AG10803 (cell line): Measurements from ENCODE around the gene PHACTR1.

Source experiments
- DNase-seq: peaks from one replicate; pipeline ENCODE4 v3.0.0; 2010; ENCODE audit warnings: low read depth
- H3K4me3 ChIP-seq: 2 replicates; pipeline ENCODE4 v1.5.1; 2011; ENCODE audit warnings: mild to moderate bottlenecking, low read length, control low read depth
- CTCF ChIP-seq: conservative IDR thresholded peaks from 2 replicates; pipeline ENCODE4 v1.5.1; 2011; ENCODE audit warnings: mild to moderate bottlenecking, low read length, control low read depth, inconsistent platforms

PHACTR1 gene

GRCh38 chr6:13212538-13212937 is 496.0 kb downstream of the PHACTR1 start:
- TF ChIP-seq CTCF, result no peak
- no peak overlapping the region for H3K4me3 ChIP-seq
- no peak for DNase-seq

DNA sequence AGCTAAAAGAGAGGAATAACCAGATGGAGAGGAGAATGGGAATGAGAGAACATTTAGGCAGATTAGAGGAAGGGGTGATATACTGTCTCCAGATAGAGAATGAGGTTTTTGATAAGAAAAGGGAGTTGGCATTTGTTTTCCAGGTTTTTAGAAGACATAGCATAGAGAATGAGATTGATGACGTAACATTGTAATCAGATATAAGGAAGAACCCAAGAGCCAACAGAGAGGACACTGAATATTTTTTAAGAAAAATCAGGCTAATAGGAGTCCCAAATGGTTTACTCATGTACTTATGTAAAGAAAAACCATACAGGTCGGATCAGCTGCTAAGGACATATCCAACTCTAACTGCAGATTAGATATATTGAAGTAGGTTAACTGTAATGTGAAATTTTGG is 498.8 kb downstream of the PHACTR1 start:
- H3K4me3 ChIP-seq, result no peak overlapping the region
- no peak for DNase-seq
- TF ChIP-seq CTCF, result no peak

DNA sequence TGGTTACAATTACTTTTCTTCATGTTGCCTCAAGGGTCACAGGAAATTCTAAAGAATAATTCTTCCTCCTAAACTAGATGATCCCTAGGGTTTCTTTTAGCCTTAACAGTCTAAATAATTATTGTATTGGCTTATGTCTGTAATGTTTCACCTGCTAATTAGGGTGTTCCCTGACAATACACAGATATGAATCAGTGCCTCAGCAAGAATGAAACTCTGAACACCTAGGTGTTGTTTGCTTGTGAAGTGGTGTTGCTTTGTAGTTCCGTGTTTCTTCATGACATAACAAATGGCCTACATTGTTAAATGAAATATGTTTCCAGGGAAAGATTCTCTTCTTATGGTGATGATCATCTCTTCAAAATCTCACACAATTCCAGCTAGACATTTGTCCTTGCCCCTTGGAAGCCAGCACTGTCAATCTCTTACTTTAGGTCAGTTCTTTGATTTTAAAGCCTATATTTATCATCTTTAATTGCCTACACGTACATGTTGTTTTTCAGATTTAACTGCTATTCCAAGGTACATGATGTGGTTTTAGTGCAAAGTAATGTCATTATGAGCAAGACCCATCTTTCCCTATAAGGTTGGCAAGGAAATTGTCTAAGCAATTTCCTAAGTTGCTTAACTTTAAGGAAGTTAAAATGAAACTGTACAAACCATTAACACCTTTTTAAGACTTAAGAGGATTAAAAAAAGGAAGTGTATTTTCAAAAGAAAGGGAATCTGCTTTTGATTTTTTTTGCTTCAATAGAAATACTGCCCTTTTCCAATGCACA is 499.9 kb downstream of the PHACTR1 start:
- no peak for TF ChIP-seq CTCF
- H3K4me3 ChIP-seq, result no peak overlapping the region
- no peak for DNase-seq

DNA sequence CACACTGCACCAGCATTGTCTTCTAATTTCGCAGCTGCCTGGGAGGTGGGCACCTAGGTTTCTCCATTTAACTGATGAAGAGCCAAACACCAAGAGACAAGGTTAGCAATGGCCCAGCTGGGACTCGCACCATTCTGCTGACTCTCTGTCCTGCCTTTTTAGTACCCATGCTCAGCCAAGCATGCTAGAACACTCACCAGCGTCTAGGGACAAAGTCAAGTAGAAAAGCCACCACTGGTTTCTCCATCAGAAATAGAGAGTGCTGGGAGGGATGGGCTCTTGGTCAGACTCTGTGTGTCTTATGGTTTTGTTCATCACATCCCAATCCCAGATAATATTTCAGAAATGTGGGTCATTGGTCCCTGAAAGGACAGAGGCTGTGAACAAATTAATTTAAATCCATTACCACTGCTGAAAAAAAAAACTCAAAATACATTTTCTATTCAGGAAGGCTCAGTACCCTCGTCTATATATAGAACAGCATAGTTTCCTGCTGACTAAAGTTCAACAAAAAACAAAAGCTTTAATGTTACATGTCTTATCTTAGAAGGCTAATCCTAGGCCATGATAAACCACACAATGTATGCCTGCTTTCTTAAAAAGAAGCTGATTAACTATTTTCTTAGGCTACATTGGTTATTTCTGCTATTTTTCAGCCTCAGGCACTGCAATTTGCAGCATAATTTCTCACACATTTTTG is 500.8 kb downstream of the PHACTR1 start:
- no peak for TF ChIP-seq CTCF
- DNase-seq, result peak; percentile 8
- no peak overlapping the region for H3K4me3 ChIP-seq

DNA sequence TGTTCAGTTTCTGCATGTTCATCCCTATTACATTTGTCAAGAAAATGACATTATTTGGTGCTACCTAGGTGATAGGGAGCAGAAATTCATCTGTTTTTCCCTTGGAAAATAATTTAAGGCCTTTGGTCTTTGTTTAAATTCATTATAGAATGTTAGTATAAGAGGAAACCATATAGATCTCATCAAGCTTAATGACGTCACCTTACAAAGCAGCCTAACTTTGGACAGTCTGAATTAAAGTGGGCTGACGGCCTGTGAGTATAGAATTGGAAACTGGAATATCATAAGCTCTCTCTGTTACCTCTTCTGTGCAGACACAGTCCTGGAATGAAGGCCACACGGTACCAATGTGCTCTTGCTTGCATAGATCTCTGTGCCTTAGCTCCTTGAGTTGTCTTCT is 503.7 kb downstream of the PHACTR1 start:
- no peak for TF ChIP-seq CTCF
- no peak overlapping the region for H3K4me3 ChIP-seq
- no peak for DNase-seq

DNA sequence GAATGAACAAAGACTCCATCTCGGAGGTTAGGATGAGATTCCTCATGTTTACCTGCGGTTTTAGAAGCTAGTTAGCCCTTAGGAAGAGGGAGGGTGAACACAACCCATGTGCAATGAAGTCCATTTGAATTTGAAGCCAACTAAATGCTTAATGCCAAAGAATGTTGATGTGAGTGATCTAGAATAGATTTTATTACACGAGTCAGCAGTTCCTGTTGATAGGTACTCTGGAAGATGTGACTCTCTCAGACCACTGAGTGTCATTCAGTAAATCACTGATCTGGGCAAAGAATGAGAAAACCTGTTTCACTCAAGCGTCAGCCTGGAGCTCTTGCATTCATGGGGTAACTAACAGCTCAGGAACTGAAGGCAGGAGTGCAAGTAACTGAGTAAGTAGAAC is 505.5 kb downstream of the PHACTR1 start:
- H3K4me3 ChIP-seq, result no peak overlapping the region

More for the DNA sequence above, 505.5 kb downstream of the PHACTR1 start:
- no peak for TF ChIP-seq CTCF
- DNase-seq, result no peak
